AG10803 (cell line): ENCODE measurements around the gene MGAT5.

Source experiments
- DNase-seq: peaks from one replicate; pipeline ENCODE4 v3.0.0; 2010; ENCODE audit warnings: low read depth
- H3K4me3 ChIP-seq: 2 replicates; pipeline ENCODE4 v1.5.1; 2011; ENCODE audit warnings: mild to moderate bottlenecking, low read length, control low read depth
- CTCF ChIP-seq: conservative IDR thresholded peaks from 2 replicates; pipeline ENCODE4 v1.5.1; 2011; ENCODE audit warnings: mild to moderate bottlenecking, low read length, control low read depth, inconsistent platforms

Gene MGAT5

GRCh38 chr2:134348760-134349159 is 94.9 kb downstream of the MGAT5 start:
- DNase-seq = no peak
- H3K4me3 ChIP-seq = no peak overlapping the region
- TF ChIP-seq CTCF = no peak

GRCh38 chr2:134351016-134351415 is 97.1 kb downstream of the MGAT5 start:
- H3K4me3 ChIP-seq = no peak overlapping the region
- no peak for DNase-seq
- no peak for TF ChIP-seq CTCF

- DNase-seq = no peak
- TF ChIP-seq CTCF = no peak
- H3K4me3 ChIP-seq = no peak overlapping the region
Observed at GRCh38 chr2:134351899-134352298, 98.0 kb downstream of the MGAT5 start.

- H3K4me3 ChIP-seq = no peak overlapping the region
- no peak for TF ChIP-seq CTCF
- no peak for DNase-seq
Observed at GRCh38 chr2:134352844-134353243, 99.0 kb downstream of the MGAT5 start.

GRCh38 chr2:134354611-134355010 is 100.7 kb downstream of the MGAT5 start:
- H3K4me3 ChIP-seq = no peak overlapping the region
- DNase-seq = no peak
- TF ChIP-seq CTCF = no peak

GRCh38 chr2:134357814-134358213 is 103.9 kb downstream of the MGAT5 start:
- DNase-seq = no peak
- no peak for TF ChIP-seq CTCF
- H3K4me3 ChIP-seq = no peak overlapping the region

GRCh38 chr2:134359367-134360081 is 105.7 kb downstream of the MGAT5 start:
- no peak for DNase-seq
- no peak for TF ChIP-seq CTCF
- no peak overlapping the region for H3K4me3 ChIP-seq
